ENCODE data around the gene MYO7B.

DNA sequence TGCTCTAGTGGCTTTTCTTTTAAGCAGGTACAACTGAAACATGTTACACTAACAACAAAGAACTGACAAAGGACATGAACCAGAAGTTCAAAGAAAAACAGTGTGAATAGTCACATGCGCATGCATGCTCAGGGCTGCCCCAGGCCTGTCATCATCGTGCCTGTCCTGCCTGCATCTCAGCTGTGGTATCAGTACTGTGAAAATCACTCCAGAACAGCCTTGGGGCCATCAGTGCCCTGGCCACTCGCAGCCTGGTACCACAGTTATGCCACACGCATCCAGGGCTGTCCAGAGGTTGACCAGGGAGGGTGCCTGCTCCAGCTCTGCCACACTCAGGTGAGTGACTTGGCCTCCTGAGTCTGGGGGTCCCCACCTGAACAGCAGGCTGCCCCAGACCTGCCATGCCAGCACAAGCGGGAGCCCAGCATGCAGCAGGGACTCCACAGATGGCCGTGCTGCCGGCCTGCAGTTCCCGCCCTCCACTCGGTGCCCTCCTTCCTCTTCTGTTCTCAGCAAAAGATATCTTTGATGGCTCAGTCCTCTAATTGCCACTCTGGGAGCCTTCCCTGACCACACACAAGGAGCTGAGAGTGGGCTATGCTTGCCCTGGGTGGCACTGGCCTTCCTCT is 127.6 kb downstream of the MYO7B start:
- TF ChIP-seq POLR2A (IDR thresholded peaks at IDR 0.05; ENCODE audit: low read length) (no peak), GATA1 (IDR thresholded peaks at IDR 0.05; ENCODE audit: low read depth, low read length) (no peak)

All from erythroblast (primary cell).